Measurements from ENCODE around the gene BBC3.
A peak's percentile ranks its signal among the peaks of the same experiment; 100 is the strongest.
"Not testable (repeated sequence)": the region's sequence is repeated elsewhere in the genome, so short reads cannot be mapped to it uniquely, and the experiment has no call there.

The BBC3 gene

GRCh38 chr19:47257411-47258169, 26.6 kb upstream of the BBC3 start:
- Histone ChIP-seq H3K4me3 (ENCODE audit: low read depth, low read length) (peak overlapping the region; percentile 77), H3K9me3 (ENCODE audit: control insufficient read depth, insufficient read depth, low read length) (no peaks in the 10 kb centered on the region), H3K27ac (ENCODE audit: low read depth, low read length) (peak overlapping the region; percentile 97), H3K4me1 (ENCODE audit: control insufficient read depth, insufficient read depth, low read length) (peaks cover 8% of the 10 kb centered on the region), H3K27me3 (ENCODE audit: control insufficient read depth, insufficient read depth, low read length) (no peaks in the 10 kb centered on the region), H3K36me3 (ENCODE audit: control insufficient read depth, insufficient read depth, low read length) (peaks cover 33% of the 10 kb centered on the region), H3K9ac (ENCODE audit: low read depth, low read length) (peak overlapping the region; percentile 78)

GRCh38 chr19:47256693-47257410, 25.9 kb upstream of the BBC3 start:
- H3K36me3 ChIP-seq (ENCODE audit: control insufficient read depth, insufficient read depth, low read length), result peaks cover 28% of the 10 kb centered on the region
- no peaks in the 10 kb centered on the region for H3K27me3 ChIP-seq (ENCODE audit: control insufficient read depth, insufficient read depth, low read length)
- peak overlapping the region; percentile 97 for H3K27ac ChIP-seq (ENCODE audit: low read depth, low read length)
- H3K4me1 ChIP-seq (ENCODE audit: control insufficient read depth, insufficient read depth, low read length), result peaks cover 8% of the 10 kb centered on the region
- H3K9me3 ChIP-seq (ENCODE audit: control insufficient read depth, insufficient read depth, low read length), result no peaks in the 10 kb centered on the region
- H3K9ac ChIP-seq (ENCODE audit: low read depth, low read length), result peak overlapping the region; percentile 87; the same call in 1 of the 2 replicates
- H3K4me3 ChIP-seq (ENCODE audit: low read depth, low read length), result peak overlapping the region; percentile 91; the same call in 1 of the 2 replicates

- peaks cover 26% of the 10 kb centered on the region for H3K36me3 ChIP-seq (ENCODE audit: control insufficient read depth, insufficient read depth, low read length)
- H3K9me3 ChIP-seq (ENCODE audit: control insufficient read depth, insufficient read depth, low read length), result no peaks in the 10 kb centered on the region
- H3K9ac ChIP-seq (ENCODE audit: low read depth, low read length), result peak within 1 kb of the TSS; percentile 87
- H3K27ac ChIP-seq (ENCODE audit: low read depth, low read length), result peak within 1 kb of the TSS; percentile 97
- H3K4me3 ChIP-seq (ENCODE audit: low read depth, low read length), result peak within 1 kb of the TSS; percentile 91
- H3K4me1 ChIP-seq (ENCODE audit: control insufficient read depth, insufficient read depth, low read length), result peaks cover 8% of the 10 kb centered on the region
- H3K27me3 ChIP-seq (ENCODE audit: control insufficient read depth, insufficient read depth, low read length), result no peaks in the 10 kb centered on the region
These were observed 25.1 kb upstream of the BBC3 start, which contains the start of gene CCDC9 for GRCh38 chr19:47255879-47256692. TSS of gene CCDC9 (plus strand) at chr19:47256525. CDS start at chr19:47258401, 1,876 bp downstream.

- Histone ChIP-seq H3K4me3 (ENCODE audit: low read depth, low read length) (no peak overlapping the region), H3K9ac (ENCODE audit: low read depth, low read length) (no peak overlapping the region), H3K27me3 (ENCODE audit: control insufficient read depth, insufficient read depth, low read length) (no peaks in the 10 kb centered on the region), H3K9me3 (ENCODE audit: control insufficient read depth, insufficient read depth, low read length) (no peaks in the 10 kb centered on the region), H3K4me1 (ENCODE audit: control insufficient read depth, insufficient read depth, low read length) (peaks cover 8% of the 10 kb centered on the region), H3K27ac (ENCODE audit: low read depth, low read length) (peak overlapping the region; percentile 7), H3K36me3 (ENCODE audit: control insufficient read depth, insufficient read depth, low read length) (peaks cover 5% of the 10 kb centered on the region)
These were observed 23.0 kb upstream of the BBC3 start for GRCh38 chr19:47253970-47254369.

- no peaks in the 10 kb centered on the region for H3K27me3 ChIP-seq (ENCODE audit: control insufficient read depth, insufficient read depth, low read length)
- no peak overlapping the region for H3K4me3 ChIP-seq (ENCODE audit: low read depth, low read length)
- H3K27ac ChIP-seq (ENCODE audit: low read depth, low read length), result no peak overlapping the region
- H3K36me3 ChIP-seq (ENCODE audit: control insufficient read depth, insufficient read depth, low read length), result peaks cover under 1% of the 10 kb centered on the region; the same call in 1 of the 2 replicates
- no peaks in the 10 kb centered on the region for H3K9me3 ChIP-seq (ENCODE audit: control insufficient read depth, insufficient read depth, low read length)
- H3K9ac ChIP-seq (ENCODE audit: low read depth, low read length), result no peak overlapping the region
- peaks cover 8% of the 10 kb centered on the region for H3K4me1 ChIP-seq (ENCODE audit: control insufficient read depth, insufficient read depth, low read length)
These were observed 22.5 kb upstream of the BBC3 start for GRCh38 chr19:47253467-47253881.

- not testable (repeated sequence) for H3K9ac ChIP-seq (ENCODE audit: low read depth, low read length); H3K27me3 ChIP-seq (ENCODE audit: control insufficient read depth, insufficient read depth, low read length); H3K36me3 ChIP-seq (ENCODE audit: control insufficient read depth, insufficient read depth, low read length); H3K4me1 ChIP-seq (ENCODE audit: control insufficient read depth, insufficient read depth, low read length); H3K4me3 ChIP-seq (ENCODE audit: low read depth, low read length); H3K27ac ChIP-seq (ENCODE audit: low read depth, low read length); H3K9me3 ChIP-seq (ENCODE audit: control insufficient read depth, insufficient read depth, low read length)
These were observed 22.0 kb upstream of the BBC3 start for GRCh38 chr19:47253016-47253415.

GRCh38 chr19:47247308-47247990, 16.4 kb upstream of the BBC3 start:
- H3K4me1 ChIP-seq (ENCODE audit: control insufficient read depth, insufficient read depth, low read length), result 0 out of 2 replicates have a peak, but pooled peaks cover 3% of the 10 kb centered on the region
- no peaks in the 10 kb centered on the region for H3K9me3 ChIP-seq (ENCODE audit: control insufficient read depth, insufficient read depth, low read length)
- H3K27me3 ChIP-seq (ENCODE audit: control insufficient read depth, insufficient read depth, low read length), result peaks cover 5% of the 10 kb centered on the region; the same call in 1 of the 2 replicates
- H3K36me3 ChIP-seq (ENCODE audit: control insufficient read depth, insufficient read depth, low read length), result no peaks in the 10 kb centered on the region
- H3K4me3 ChIP-seq (ENCODE audit: low read depth, low read length), result no peak overlapping the region
- no peak overlapping the region for H3K9ac ChIP-seq (ENCODE audit: low read depth, low read length)
- H3K27ac ChIP-seq (ENCODE audit: low read depth, low read length), result no peak overlapping the region

- Histone ChIP-seq H3K9ac (ENCODE audit: low read depth, low read length) (peak overlapping the region; percentile 66), H3K9me3 (ENCODE audit: control insufficient read depth, insufficient read depth, low read length) (no peaks in the 10 kb centered on the region), H3K27ac (ENCODE audit: low read depth, low read length) (peak overlapping the region; percentile 95), H3K4me1 (ENCODE audit: control insufficient read depth, insufficient read depth, low read length) (peaks cover 15% of the 10 kb centered on the region), H3K4me3 (ENCODE audit: low read depth, low read length) (peak overlapping the region; percentile 59), H3K27me3 (ENCODE audit: control insufficient read depth, insufficient read depth, low read length) (peaks cover 30% of the 10 kb centered on the region), H3K36me3 (ENCODE audit: control insufficient read depth, insufficient read depth, low read length) (no peaks in the 10 kb centered on the region)
These were observed 13.0 kb upstream of the BBC3 start for GRCh38 chr19:47243776-47244547.

GRCh38 chr19:47243364-47243775, 12.4 kb upstream of the BBC3 start:
- peak overlapping the region; percentile 59 for H3K4me3 ChIP-seq (ENCODE audit: low read depth, low read length)
- no peaks in the 10 kb centered on the region for H3K9me3 ChIP-seq (ENCODE audit: control insufficient read depth, insufficient read depth, low read length)
- H3K36me3 ChIP-seq (ENCODE audit: control insufficient read depth, insufficient read depth, low read length), result no peaks in the 10 kb centered on the region
- H3K9ac ChIP-seq (ENCODE audit: low read depth, low read length), result no peak overlapping the region; the same call in 1 of the 2 replicates
- H3K4me1 ChIP-seq (ENCODE audit: control insufficient read depth, insufficient read depth, low read length), result peaks cover 16% of the 10 kb centered on the region
- no peak overlapping the region for H3K27ac ChIP-seq (ENCODE audit: low read depth, low read length)
- peaks cover 34% of the 10 kb centered on the region for H3K27me3 ChIP-seq (ENCODE audit: control insufficient read depth, insufficient read depth, low read length)

Measured in HUES48 (cell line).